ENCODE measurements around the gene UNC119. TPM values are rescaled to one million over a fixed set of nuclear protein-coding genes. Genes with fewer than 3 reads are reported as not detected.
A peak's percentile ranks its signal among the peaks of the same experiment; 100 is the strongest.

Gene UNC119
- total and polyA plus RNA-seq, 2 of the 13 experiments (the other 11 are each of a cell fraction or from before 2014, with no cell fraction given), result 10.4 to 63.1 TPM

DNA sequence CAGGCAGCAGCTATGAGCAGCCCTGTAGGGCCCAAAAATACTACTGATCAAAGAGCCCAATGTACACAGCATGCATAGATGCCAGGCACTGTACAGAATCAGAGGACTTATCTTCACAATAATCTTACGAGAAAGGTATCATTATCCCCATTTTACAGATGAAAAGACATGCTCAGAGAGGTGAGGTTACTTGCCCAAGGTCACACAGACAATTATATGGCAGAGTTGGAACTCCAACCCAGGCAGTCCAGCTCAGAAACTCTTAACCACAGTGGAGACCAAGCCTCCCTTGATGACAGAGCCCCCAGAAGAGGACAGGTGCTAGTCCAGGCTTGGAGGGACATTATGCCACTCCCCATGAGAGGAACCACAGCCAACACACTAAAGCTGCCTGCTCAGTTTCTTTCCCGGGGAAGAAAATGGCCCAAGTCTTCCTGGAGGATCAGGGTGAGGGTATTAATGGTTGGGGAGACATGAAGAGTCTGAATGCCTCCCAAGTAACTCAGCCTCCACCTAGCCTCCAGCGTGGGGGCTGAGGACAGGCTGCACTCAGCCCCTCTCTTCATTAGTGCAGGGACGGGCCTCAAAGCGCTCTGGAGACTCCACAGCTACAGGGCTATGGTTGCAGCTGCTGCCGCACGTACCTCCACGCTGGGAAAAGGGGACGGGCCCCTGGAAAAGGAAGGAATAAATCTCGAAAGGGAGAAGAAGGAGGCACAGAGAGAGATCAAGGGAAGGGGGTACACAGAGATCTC is 826 bp downstream of the UNC119 start (continued):
- TF ChIP-seq U2AF1 (optimal IDR thresholded peaks at IDR 0.05; ENCODE audit: low read depth, low read length), result no peak
- TF ChIP-seq, protein P1, sequence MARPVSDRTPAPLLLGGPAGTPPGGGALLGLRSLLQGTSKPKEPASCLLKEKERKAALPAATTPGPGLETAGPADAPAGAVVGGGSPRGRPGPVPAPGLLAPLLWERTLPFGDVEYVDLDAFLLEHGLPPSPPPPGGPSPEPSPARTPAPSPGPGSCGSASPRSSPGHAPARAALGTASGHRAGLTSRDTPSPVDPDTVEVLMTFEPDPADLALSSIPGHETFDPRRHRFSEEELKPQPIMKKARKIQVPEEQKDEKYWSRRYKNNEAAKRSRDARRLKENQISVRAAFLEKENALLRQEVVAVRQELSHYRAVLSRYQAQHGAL (CRISPR knock-in tag; IDR thresholded peaks at IDR 0.05; ENCODE audit: not compliant biosample characterization), result no peak
- TF ChIP-seq, protein P2, sequence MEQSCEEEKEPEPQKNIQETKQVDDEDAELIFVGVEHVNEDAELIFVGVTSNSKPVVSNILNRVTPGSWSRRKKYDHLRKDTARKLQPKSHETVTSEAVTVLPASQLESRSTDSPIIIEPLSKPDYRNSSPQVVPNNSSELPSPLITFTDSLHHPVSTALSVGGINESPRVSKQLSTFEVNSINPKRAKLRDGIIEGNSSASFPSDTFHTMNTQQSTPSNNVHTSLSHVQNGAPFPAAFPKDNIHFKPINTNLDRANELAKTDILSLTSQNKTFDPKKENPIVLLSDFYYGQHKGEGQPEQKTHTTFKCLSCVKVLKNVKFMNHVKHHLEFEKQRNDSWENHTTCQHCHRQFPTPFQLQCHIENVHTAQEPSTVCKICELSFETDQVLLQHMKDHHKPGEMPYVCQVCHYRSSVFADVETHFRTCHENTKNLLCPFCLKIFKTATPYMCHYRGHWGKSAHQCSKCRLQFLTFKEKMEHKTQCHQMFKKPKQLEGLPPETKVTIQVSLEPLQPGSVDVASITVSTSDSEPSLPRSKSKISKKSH (CRISPR knock-in tag; IDR thresholded peaks at IDR 0.05; ENCODE audit: borderline replicate concordance), result no peak
- TF ChIP-seq ZSCAN29 (CRISPR knock-in tag; conservative IDR thresholded peaks at IDR 0.05), result no peak
- TF ChIP-seq CHCHD3 (CRISPR knock-in tag; IDR thresholded peaks at IDR 0.05), result no peak
- TF ChIP-seq RARA (CRISPR knock-in tag; IDR thresholded peaks at IDR 0.05), result no peak
- TF ChIP-seq, protein P3, sequence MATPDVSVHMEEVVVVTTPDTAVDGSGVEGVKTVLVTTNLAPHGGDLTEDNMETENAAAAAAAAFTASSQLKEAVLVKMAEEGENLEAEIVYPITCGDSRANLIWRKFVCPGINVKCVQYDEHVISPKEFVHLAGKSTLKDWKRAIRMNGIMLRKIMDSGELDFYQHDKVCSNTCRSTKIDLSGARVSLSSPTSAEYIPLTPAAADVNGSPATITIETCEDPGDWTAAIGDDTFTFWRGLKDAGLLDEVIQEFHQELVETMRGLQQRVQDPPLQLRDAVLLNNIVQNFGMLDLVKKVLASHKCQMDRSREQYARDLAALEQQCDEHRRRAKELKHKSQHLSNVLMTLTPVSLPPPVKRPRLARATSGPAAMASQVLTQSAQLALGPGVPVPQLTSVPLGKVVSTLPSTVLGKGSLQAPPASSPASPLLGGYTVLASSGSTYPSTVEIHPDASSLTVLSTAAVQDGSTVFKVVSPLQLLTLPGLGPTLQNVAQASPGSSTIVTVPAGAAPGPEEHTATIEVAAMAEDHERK (CRISPR knock-in tag; IDR thresholded peaks at IDR 0.05; ENCODE audit: low read depth), result no peak
- TF ChIP-seq ZNF607 (CRISPR knock-in tag; IDR thresholded peaks at IDR 0.05; ENCODE audit: borderline replicate concordance), result no peak
- peak; percentile 70; the same call in 1 of the 2 replicates for TF ChIP-seq ZNF430 (CRISPR knock-in tag; IDR thresholded peaks at IDR 0.05)
- TF ChIP-seq, protein P4, sequence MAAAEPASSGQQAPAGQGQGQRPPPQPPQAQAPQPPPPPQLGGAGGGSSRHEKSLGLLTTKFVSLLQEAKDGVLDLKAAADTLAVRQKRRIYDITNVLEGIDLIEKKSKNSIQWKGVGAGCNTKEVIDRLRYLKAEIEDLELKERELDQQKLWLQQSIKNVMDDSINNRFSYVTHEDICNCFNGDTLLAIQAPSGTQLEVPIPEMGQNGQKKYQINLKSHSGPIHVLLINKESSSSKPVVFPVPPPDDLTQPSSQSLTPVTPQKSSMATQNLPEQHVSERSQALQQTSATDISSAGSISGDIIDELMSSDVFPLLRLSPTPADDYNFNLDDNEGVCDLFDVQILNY (CRISPR knock-in tag; conservative IDR thresholded peaks at IDR 0.05), result no peak
- no peak for TF ChIP-seq NONO (IDR thresholded peaks at IDR 0.05)
- no peak for TF ChIP-seq NONO (CRISPR knock-in tag; conservative IDR thresholded peaks at IDR 0.05)
- peak; percentile 70 for TF ChIP-seq ZMYM3 (CRISPR knock-in tag; IDR thresholded peaks at IDR 0.05)
- TF ChIP-seq ZMAT3 (CRISPR knock-in tag; conservative IDR thresholded peaks at IDR 0.05), result no peak
- TF ChIP-seq ZNF605 (CRISPR knock-in tag; IDR thresholded peaks at IDR 0.05), result 0 out of 2 replicates have a peak, but pooled peaks have one; percentile 31
